ENCODE results near the gene CRY1.

Gene CRY1

DNA sequence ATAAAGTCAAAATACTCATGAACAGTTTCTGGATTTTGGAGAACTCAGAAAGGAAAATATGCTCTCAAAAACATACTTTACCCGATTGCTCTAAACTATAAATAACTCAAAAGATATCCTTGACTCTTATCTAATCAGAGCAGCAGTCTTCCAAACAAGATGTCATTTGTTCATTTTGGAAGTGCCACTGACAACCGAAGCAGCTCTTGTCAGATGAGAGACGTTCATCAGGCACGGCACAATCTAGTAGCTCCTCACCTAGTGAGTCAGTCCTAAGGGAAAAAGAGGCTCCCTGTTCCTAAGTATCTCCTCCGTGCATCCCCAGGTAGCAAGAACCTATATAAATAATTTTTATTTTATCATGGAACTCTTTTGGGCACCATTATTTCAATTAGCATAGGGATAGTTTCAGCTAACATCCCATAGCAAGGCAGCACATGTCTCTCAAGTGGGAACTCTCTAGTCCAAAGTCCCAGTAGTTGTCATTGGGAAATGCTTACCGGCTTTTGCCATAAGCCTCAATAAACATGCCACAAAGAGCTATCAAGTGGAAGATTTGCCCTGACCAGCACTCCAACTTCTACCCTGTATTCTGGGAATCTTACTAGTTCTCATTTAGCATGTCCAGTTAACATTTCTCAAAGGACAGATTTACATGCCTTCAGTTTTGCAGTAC, 151.7 kb downstream of the CRY1 start:
- no peaks in the 10 kb centered on the region for H3K4me1 ChIP-seq (ENCODE audit: control insufficient read depth in 2 of 2, insufficient read depth in 1 of 2, low read depth in 1 of 2, low read length in 2 of 2)
- no peak overlapping the region for H2BK12ac ChIP-seq (ENCODE audit: low read length)
- H3K23ac ChIP-seq (ENCODE audit: low read depth, low read length, poor library complexity) = no peak overlapping the region
- H3K36me3 ChIP-seq (replicated peaks in 1 of 2; ENCODE audit: control insufficient read depth in 2 of 2, insufficient read depth in 2 of 2, low read length in 2 of 2) = no peaks in the 10 kb centered on the region
- no peak for DNase-seq (ENCODE audit: low spot score)
- H3K9ac ChIP-seq (ENCODE audit: low read depth, low read length, poor library complexity) = no peak overlapping the region
- H2AFZ ChIP-seq (ENCODE audit: low read length) = no peak overlapping the region
- H3K9me3 ChIP-seq (replicated peaks in 1 of 2; ENCODE audit: control insufficient read depth in 2 of 2, insufficient read depth in 1 of 2, low read depth in 1 of 2, low read length in 2 of 2) = peaks cover 2 to 18% of the 10 kb centered on the region in 2 donors
- no CpG with 5 or more reads among the region's 6 CpGs for WGBS, 2 donors (ENCODE audit: extremely low coverage in 2 of 2, insufficient read length in 2 of 2, insufficient replicate concordance in 1 of 2)
- no peak overlapping the region for H4K91ac ChIP-seq (ENCODE audit: low read depth, low read length, poor library complexity)
- no peak overlapping the region for H4K8ac ChIP-seq (ENCODE audit: low read depth, low read length)
- H2BK15ac ChIP-seq (ENCODE audit: low read length) = no peak overlapping the region
- no peak overlapping the region for H3K18ac ChIP-seq (ENCODE audit: low read length)
- H3K4ac ChIP-seq (ENCODE audit: low read length) = no peak overlapping the region
- H3K79me1 ChIP-seq (ENCODE audit: low read depth, low read length) = peaks cover 1% of the 10 kb centered on the region
- H3K4me3 ChIP-seq (ENCODE audit: low read length in 2 of 2) = no peak overlapping the region
- no peaks in the 10 kb centered on the region for H3K27me3 ChIP-seq (ENCODE audit: control insufficient read depth in 3 of 3, insufficient read depth in 3 of 3, low read depth in 1 of 3, low read length in 3 of 3)
- H3K14ac ChIP-seq (ENCODE audit: low read length) = no peak overlapping the region
- H2BK5ac ChIP-seq (ENCODE audit: low read length) = no peak overlapping the region
- no peak overlapping the region for H3K4me2 ChIP-seq (ENCODE audit: insufficient read depth, low read length, poor library complexity, severe bottlenecking)
- no peak overlapping the region for H2BK120ac ChIP-seq (ENCODE audit: low read depth, low read length)
- H3K27ac ChIP-seq (replicated peaks; ENCODE audit: low read length) = no peak overlapping the region
- no peak overlapping the region for H2AK5ac ChIP-seq (ENCODE audit: low read depth, low read length)

All from neuronal stem cell (in vitro differentiated cells).